ENCODE measurements around the gene STRBP.

DNA sequence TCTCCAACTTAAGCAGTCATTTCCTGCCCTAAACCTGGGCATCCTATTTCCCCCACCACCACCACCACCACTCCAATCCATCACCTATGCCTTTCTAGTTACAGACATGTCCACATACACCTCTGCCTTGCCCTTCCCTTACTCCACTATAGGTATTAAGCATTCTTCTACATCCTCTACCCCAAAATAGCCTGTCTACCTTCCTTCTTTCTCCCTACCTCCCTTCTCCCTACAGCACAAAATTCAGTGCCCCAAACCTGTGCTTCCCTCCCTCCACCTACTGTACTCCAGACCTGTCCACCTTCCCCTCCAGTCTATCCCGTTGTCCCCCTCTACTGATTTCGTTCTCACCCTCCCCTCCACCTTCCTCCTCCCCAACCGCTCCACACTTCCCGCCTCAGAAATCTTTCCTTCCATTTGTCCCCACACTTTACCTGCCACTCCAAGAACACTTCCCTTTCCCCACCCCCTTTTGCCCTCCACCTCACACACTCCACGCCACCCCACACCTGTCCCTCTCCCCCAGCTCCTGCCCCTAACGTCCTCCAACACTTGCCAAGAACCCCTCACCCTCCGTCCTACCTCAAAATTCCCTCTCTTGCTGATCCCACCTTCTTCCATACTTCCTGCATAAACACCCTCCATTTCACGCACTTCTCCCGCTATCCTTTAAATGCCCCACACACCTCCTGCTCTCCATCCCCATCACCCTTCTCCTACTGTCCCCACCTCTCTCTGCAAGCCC, 1.6 kb downstream of the STRBP start:
- TF ChIP-seq POLR2A (IDR thresholded peaks at IDR 0.05; ENCODE audit: low read depth, low read length), result no peak
- TF ChIP-seq TAF1 (IDR thresholded peaks at IDR 0.05; ENCODE audit: low read depth, low read length), result no peak
- no peak for TF ChIP-seq SPI1 (IDR thresholded peaks at IDR 0.05; ENCODE audit: low read depth, low read length)
- no peak for TF ChIP-seq POLR2AphosphoS5 (IDR thresholded peaks at IDR 0.05; ENCODE audit: low read depth, low read length)
- TF ChIP-seq POU2F2 (IDR thresholded peaks at IDR 0.05; ENCODE audit: low read depth, low read length), result no peak
